ENCODE measurements around the gene HOXA13. TPM values are rescaled to one million over a fixed set of nuclear protein-coding genes. Genes with fewer than 3 reads are reported as not detected.
A peak's percentile ranks its signal among the peaks of the same experiment; 100 is the strongest.

HOXA13 gene
- total RNA-seq, 4 donors from 2014 or later: 0.82 to 2.4 (median 1.7) TPM

DNA sequence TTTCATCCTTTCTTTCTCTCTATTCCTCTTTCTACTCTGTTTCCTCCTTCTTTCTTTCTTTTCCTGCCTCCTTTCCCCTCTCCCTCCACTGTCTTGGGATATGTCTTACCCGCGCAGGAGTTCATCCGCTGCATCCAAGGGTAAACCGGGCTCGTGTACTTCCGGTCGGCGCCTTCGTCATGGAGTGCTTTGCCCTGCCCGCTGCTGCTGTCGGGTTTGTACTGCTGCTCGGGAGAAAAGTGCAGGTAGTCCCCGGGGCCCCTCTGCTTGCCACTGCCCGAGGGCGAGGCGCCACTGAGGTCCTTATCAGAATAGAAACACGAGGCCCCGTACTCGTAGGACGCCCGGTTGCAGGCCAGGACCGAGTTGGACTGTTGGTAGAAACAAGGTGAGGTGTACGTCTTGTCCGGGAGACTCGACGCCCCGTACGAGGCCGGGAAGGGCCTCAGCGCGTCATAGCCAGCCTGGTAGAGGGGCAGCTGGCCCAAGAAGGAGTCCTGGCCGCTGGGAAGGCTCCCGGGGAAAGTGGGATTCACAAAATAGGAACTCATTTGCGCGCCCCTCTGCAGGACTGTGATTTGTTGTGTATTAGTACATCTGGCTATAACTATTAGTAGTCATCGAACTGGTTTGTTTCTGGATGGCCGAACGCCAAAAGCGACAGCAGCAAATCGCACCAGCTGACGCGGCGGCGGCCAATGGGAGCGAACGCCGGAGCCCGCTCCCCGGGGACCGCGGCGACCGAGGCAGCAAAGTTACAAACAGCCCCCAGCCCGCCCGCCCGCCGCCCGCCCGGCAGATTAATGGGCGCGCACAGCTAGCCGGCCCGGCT, 52.5 kb downstream of the HOXA13 start, which contains the start of gene HOXA6:
Gene HOXA6, minus strand, starts transcription at position 576 of the 832 bp plus-strand sequence. Its CDS starts 25 bp downstream, at position 551.
- H3K9me3 ChIP-seq: no peaks in the 10 kb centered on the region
- peaks cover 43 to 52% of the 10 kb centered on the region in 2 donors for H3K4me1 ChIP-seq
- ATAC-seq (no peak), DNase-seq (peak in 1 of 2 donors; percentile 66)
- peak within 1 kb of the TSS; percentile 64 to 75 (median 70) for H3K4me3 ChIP-seq
- no peak for TF ChIP-seq POLR2A (IDR thresholded peaks at IDR 0.05)
- TF ChIP-seq, protein P1, sequence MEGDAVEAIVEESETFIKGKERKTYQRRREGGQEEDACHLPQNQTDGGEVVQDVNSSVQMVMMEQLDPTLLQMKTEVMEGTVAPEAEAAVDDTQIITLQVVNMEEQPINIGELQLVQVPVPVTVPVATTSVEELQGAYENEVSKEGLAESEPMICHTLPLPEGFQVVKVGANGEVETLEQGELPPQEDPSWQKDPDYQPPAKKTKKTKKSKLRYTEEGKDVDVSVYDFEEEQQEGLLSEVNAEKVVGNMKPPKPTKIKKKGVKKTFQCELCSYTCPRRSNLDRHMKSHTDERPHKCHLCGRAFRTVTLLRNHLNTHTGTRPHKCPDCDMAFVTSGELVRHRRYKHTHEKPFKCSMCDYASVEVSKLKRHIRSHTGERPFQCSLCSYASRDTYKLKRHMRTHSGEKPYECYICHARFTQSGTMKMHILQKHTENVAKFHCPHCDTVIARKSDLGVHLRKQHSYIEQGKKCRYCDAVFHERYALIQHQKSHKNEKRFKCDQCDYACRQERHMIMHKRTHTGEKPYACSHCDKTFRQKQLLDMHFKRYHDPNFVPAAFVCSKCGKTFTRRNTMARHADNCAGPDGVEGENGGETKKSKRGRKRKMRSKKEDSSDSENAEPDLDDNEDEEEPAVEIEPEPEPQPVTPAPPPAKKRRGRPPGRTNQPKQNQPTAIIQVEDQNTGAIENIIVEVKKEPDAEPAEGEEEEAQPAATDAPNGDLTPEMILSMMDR (IDR thresholded peaks at IDR 0.05 in 4 of 5, conservative IDR thresholded peaks at IDR 0.05 in 1 of 5): no peak
- in situ Hi-C loops (cut with MboI; ENCODE audit: low sequenced_read_pairs in 4 of 4): loop anchor here in 3 of 4 donors (5.0 to 10.0 kb wide), 3 partner anchors 290 to 783 kb away; no protein-coding TSS in a partner anchor
- H3K27ac ChIP-seq: peak within 1 kb of the TSS; percentile 90 to 96 (median 94)
- peaks cover 0 to 20% of the 10 kb centered on the region in 2 donors for H3K36me3 ChIP-seq
- intact Hi-C loops (cut with DNase I; ENCODE audit: low total_unique reads): no loop called here
- no peaks in the 10 kb centered on the region for H3K27me3 ChIP-seq

DNA sequence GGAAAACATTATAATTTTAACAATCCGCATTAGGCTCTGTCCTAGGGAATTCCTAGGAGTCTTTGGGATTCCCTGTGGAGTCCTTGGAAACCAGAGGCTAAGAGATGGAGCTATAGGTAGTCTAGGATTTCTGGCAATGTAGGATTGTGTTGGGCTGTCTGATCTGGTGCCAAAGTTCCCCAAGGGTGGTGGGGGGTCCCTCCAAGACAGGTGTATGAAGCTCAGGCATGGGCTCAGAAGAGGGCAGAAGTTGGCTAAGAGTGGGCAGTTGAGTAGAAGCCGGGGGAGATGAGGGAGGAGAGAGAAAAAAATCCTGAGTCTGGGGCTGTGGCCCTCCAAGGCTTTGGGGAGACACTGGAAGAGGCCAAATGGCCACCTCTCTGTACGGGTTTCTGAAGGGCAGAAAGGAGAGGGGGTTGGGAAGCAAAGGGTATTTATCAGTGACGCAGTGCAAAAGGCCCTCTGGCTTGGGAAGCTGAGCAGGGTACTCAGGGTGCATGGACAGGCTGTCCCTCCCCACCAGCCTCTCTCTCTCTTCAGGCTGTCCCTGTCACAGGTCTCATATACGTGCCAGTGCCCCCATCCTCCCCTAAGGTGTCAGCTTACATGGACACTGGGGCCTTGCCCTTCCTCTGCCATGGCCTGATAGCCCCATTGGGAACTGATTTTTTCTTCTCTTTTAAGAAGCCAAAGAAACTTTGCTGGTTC, 53.2 kb downstream of the HOXA13 start:
- TF ChIP-seq POLR2A (IDR thresholded peaks at IDR 0.05): no peak
- TF ChIP-seq, protein P1 (IDR thresholded peaks at IDR 0.05 in 4 of 5, conservative IDR thresholded peaks at IDR 0.05 in 1 of 5): no peak
- H3K27ac ChIP-seq: peak overlapping the region; percentile 90 to 96 (median 94)
- H3K36me3 ChIP-seq: peaks cover 0 to 20% of the 10 kb centered on the region in 2 donors
- DNase-seq (peak in 1 of 2 donors; percentile 64), ATAC-seq (no peak)
- intact Hi-C loops (cut with DNase I; ENCODE audit: low total_unique reads): no loop called here
- H3K27me3 ChIP-seq: no peaks in the 10 kb centered on the region
- H3K4me3 ChIP-seq: peak overlapping the region in 2 of 4 donors; percentile 64 to 71
- H3K4me1 ChIP-seq: peaks cover 43 to 49% of the 10 kb centered on the region in 2 donors
- in situ Hi-C loops (cut with MboI; ENCODE audit: low sequenced_read_pairs in 4 of 4): loop anchor here in 3 of 4 donors (5.0 to 10.0 kb wide), 3 partner anchors 289 to 782 kb away; no protein-coding TSS in a partner anchor
- H3K9me3 ChIP-seq: no peaks in the 10 kb centered on the region

DNA sequence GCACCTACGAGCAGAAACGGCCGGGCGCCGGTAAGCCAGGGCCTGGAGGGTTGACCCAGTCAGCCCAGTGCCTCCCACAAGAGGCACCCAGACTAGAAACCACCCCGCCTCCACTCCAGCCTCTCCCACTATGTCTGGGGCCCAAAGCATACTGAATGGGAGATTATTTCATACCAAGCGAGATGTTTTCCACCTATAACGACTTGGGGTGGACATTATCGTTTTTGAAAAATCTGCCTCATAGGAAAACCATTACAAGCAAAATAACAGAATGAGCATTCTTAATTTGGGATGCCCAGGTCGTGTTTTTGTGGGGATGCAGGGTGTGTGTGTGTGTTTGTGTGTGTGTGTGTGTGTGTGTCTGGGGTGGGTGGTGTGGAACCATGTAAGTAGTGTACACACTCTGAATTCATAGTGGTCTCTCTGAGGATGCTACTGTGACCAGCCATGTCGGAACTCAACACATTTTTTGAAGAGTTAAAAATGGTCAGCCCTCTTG, 53.9 kb downstream of the HOXA13 start:
- Histone ChIP-seq H3K27me3 (no peaks in the 10 kb centered on the region), H3K4me3 (no peak overlapping the region), H3K36me3 (peaks cover 0 to 20% of the 10 kb centered on the region in 2 donors), H3K4me1 (peaks cover 40 to 43% of the 10 kb centered on the region in 2 donors), H3K9me3 (no peaks in the 10 kb centered on the region), H3K27ac (peak overlapping the region; percentile 90 to 96 (median 94))
- ATAC-seq (no peak), DNase-seq (no peak)
- intact Hi-C loops (cut with DNase I; ENCODE audit: low total_unique reads): no loop called here
- TF ChIP-seq POLR2A (IDR thresholded peaks at IDR 0.05): no peak
- TF ChIP-seq, protein P1 (IDR thresholded peaks at IDR 0.05 in 4 of 5, conservative IDR thresholded peaks at IDR 0.05 in 1 of 5): no peak
- in situ Hi-C loops (cut with MboI; ENCODE audit: low sequenced_read_pairs in 4 of 4): loop anchor here in 3 of 4 donors (5.0 to 10.0 kb wide), 3 partner anchors 289 to 781 kb away; no protein-coding TSS in a partner anchor

DNA sequence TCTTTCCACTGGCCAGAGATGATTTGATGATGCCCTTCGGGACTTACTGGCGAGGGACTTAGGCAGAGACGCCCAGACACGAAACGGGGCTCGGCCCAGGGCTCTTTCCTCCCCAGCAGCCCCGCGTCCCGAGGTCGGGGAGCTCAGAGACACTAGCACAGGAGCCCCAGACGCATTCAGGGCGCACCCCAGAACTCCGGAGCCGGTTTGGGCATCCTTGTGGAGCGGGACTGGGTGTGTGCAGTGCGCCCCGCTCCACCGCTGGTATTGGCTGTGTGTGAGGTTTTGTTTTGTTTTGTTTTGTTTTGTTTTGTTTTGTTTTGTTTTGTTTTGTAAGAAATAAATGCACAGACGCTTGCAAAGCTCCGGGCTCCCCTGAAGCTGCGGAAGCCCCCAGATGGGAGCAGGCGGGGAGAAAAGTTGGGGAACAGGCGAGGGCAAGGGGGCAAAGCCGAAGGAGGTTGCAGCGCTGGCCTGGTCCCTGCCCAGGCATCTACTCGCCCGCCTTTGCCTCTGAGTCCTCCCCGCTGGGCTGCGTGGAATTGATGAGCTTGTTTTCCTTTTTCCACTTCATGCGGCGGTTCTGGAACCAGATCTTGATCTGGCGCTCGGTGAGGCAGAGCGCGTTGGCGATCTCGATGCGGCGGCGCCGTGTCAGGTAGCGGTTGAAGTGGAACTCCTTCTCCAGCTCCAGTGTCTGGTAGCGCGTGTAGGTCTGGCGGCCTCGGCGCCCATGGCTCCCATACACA, 54.6 kb downstream of the HOXA13 start:
- ATAC-seq: no peak
- TF ChIP-seq, protein P1 (IDR thresholded peaks at IDR 0.05 in 4 of 5, conservative IDR thresholded peaks at IDR 0.05 in 1 of 5): no peak
- TF ChIP-seq POLR2A (IDR thresholded peaks at IDR 0.05): no peak
- Histone ChIP-seq H3K9me3 (no peaks in the 10 kb centered on the region), H3K4me1 (peaks cover 39 to 40% of the 10 kb centered on the region in 2 donors), H3K27ac (peak overlapping the region in 2 of 4 donors; percentile 92 to 94), H3K36me3 (peaks cover 0 to 20% of the 10 kb centered on the region in 2 donors), H3K27me3 (no peaks in the 10 kb centered on the region), H3K4me3 (no peak overlapping the region)
- in situ Hi-C loops (cut with MboI; ENCODE audit: low sequenced_read_pairs in 4 of 4) (loop anchor here in 3 of 4 donors (5.0 to 10.0 kb wide), 3 partner anchors 288 to 781 kb away; no protein-coding TSS in a partner anchor), intact Hi-C loops (cut with DNase I; ENCODE audit: low total_unique reads) (no loop called here)
- DNase-seq: no peak
